Astrocyte (in vitro differentiated cells and primary cell): ENCODE measurements around the gene SLC44A1.

ENCODE experiments used
- EZH2 ChIP-seq: IDR thresholded peaks from 2 replicates; pipeline ENCODE4 v1.6.1; 2012; ENCODE audit warnings: mild to moderate bottlenecking, low read length, inconsistent platforms; ENCODE audit not compliant: insufficient read depth
- TF ChIP-seq, protein P1 (sequence below): IDR thresholded peaks from 2 replicates; pipeline ENCODE4 v1.5.1; 2011; ENCODE audit warnings: low read depth, mild to moderate bottlenecking, inconsistent platforms, low read length, moderate library complexity; ENCODE audit not compliant: insufficient read depth

GRCh38 chr9:105445203-105445881, 200.9 kb downstream of the SLC44A1 start:
- TF ChIP-seq, protein P1, sequence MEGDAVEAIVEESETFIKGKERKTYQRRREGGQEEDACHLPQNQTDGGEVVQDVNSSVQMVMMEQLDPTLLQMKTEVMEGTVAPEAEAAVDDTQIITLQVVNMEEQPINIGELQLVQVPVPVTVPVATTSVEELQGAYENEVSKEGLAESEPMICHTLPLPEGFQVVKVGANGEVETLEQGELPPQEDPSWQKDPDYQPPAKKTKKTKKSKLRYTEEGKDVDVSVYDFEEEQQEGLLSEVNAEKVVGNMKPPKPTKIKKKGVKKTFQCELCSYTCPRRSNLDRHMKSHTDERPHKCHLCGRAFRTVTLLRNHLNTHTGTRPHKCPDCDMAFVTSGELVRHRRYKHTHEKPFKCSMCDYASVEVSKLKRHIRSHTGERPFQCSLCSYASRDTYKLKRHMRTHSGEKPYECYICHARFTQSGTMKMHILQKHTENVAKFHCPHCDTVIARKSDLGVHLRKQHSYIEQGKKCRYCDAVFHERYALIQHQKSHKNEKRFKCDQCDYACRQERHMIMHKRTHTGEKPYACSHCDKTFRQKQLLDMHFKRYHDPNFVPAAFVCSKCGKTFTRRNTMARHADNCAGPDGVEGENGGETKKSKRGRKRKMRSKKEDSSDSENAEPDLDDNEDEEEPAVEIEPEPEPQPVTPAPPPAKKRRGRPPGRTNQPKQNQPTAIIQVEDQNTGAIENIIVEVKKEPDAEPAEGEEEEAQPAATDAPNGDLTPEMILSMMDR = no peak
- no peak for TF ChIP-seq EZH2
